ENCODE data around the gene TTYH2.

TTYH2 gene

DNA sequence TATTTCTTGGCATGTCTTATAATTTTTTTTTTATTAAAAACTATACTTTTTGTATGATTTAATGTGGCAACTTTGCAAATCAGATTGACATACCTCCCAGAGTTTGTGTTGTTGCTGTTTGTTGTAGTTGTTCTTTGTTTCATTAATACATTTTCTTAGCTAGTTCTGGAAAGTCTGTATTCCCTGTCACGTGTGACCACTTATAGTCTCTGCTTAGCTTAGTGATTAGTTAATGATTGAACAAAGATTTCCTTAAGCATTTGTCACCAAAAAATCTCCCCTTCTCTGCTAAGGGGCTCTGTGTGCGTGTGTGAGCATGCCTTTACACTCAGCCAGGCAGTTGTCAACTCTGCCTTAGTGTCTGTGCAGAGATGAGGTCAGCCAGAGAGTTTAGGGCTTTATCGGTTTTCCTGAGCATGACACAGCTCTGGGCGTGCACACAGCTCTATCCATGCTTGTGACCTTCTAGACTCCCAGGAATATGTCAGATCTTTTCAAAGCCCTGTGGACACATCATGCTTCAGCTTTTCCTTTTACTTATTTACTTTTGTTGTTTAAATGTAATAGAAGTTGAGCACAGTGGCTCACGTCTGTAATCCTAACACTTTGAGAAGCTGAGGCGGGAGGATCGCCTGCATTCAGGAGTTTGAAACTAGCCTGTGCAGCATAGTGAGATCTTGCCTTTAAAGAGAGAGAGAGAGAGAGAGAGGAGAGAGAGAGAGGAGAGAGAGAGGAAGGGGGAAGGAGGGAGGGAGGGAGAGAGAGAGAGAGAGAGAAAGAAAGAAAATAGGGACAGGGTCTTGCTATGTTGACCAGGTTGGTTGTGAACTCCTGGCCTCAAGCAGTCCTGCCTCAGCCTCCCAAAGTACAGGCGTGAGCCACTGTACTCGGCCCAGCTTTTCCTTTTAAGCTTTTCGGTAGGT is 82.5 kb downstream of the TTYH2 start:
- no peak for DNase-seq (ENCODE audit: low read depth)

DNA sequence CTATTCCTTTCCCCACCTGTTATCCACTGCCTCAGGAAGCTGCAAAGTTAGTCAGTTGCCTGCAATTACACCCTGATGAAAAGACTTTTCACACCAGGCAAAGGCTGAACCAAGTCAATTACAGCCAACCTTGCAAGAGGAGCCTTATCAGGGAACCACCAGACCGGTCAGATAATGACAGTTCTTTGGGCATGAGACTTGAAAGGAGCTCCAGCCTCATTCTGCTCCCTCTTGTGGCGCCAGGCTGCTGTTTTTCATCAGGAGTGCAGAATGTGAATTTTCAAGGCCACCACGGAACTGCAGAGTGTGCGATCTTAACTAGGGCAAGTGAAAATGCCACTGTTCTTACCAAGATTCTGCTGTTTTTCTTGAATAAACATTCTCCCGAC is 83.2 kb downstream of the TTYH2 start:
- no peak for DNase-seq (ENCODE audit: low read depth)

DNA sequence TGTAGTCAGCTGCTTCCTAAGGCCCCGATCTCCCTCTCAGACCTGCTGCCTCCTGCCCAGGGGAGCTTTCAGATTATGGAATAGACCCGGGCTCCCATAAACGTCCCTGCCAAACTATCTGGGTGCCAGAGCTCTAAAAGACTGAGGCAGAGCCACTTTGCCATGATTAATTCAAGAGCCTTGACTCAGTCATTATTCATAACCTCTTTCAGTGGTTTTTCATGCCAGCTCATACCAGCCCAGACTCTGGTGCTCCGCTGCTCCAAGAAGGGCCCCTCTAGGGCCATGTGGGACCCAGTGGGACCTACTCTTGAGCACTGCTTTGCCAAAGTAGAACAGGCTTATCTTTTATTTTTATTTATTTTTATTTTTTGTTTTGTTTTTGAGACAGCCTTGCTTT is 84.6 kb downstream of the TTYH2 start:
- no peak for DNase-seq (ENCODE audit: low read depth)

DNA sequence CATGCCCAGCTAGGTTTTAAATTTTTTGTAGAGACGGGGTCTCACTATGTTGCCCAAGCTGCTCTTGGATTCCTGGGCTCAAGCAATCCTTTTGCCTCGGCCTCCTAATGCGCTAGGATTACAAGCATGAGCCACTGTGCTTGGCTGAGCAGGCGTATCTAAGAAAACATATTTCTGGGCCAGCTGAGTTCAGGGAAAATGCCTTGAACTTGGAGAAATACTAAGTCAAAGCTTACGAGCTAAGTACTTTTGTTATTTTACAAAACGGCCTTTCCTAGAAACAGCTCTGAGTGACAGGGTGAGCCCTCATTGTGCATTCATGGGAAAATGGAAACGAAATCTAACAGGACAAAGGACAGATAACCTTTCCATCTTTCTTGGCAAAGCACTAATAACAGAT is 85.4 kb downstream of the TTYH2 start:
- no peak for DNase-seq (ENCODE audit: low read depth)

DNA sequence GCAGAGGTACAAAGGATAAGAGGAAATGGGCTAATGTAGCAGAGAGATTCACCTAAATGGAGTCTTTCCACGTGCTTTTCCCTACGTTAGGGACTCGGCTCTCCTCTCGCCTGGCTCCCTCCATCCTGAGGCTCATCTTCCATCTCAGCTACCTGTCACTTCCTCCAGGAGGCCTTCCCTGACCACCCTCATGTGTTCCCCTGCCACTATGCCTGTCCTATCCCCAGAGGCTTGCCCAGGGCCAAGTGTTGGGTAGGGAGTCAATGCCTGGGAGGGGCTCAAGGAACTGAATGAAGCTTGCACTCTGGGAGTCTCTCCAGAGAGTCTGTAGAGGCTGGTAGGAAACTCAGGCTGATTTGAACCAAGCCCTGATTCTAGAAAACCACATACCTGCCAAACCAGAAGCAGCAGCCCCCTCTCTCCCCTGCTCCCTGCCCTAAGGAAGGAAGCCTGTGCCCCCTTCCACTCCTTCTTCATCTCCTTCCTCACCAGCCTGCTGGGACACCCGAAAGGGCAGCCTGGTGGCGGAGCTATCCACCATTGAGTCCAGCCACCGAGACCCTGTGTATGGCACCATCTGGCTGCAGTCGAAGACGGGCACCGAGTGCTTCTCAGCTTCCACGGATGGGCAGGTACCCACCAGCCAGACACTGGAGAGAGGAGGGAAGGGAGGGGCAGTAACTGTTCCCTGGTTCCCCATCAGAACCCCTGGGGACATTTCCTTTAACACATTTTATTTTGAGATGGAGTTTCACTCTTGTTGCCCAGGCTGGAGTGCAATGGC is 86.0 kb downstream of the TTYH2 start:
- no peak for DNase-seq (ENCODE audit: low read depth)

DNA sequence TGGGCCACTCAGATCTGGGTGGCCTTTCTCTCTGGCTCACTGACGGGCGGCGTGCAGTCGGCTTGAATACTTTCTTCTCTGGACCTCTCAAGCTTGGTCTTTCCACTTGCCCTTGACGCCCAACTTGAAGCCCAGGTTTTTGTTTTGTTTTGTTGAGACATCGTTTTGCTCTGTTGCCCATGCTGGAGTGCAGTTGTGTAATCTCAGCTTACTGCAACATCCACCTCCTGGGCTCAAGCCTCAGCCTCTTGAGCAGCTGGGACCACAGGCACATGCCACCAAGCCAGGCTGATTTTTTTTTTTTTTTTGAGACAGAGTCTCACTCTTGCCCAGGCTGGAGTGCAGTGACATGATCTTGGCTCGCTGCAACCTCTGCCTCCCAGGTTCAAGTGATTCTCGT is 89.9 kb downstream of the TTYH2 start:
- DNase-seq (ENCODE audit: low read depth): no peak

DNA sequence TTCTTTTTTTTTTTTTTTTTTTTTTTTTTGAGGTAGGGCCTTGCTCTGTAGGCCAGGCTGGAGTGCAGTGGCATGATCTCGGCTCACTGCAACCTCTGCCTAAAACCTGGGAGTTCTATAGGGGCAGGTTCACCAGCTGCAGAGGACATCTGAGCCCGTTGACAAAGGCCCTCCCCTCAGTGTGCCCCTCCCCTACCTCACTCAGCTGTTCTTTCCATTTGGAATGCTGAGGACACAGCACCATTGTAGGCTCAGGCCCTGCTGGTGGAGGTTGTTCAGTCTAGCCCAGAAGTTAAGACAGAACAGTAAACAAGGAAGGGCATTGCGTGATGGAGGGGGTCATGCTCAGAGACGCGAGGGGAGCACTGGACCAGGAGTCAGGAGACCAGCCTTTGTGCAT is 90.8 kb downstream of the TTYH2 start:
- no peak for DNase-seq (ENCODE audit: low read depth)

DNA sequence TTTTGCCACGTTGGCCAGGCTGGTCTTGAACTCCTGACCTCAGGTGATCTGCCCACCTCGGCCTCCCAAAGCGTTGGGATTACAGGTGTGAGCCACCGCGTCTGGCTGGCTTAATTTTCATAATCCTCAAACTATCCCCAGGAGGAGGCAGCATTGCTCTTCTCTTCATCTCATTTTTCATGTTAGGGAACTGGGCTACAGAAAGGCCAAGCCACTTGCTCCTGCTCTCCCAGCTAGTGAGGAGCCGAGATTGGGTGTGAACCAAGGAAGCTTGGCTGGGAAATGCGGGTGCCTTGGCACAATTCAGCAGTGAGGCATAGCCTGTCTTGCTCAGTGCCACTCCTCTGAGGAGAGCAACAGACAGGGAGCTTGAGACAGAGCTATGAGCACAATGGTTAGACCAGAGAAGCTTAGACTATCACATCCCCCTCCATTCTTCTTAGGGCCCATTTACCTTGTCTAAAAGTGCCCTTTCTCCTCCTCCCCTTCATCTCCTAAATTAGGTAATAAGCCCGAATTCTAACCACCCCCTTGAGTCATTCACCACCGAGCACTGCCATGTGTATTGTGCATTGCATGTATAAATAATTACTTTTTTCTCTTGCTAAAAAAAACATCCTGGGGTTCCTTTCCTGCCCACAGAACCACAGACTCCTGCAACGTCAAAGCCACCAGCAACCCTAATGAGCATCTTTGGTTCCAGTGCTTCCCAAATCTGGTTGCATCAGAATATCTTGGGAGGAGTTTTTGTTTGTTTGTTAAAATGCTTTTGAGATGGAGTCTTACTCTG is 92.7 kb downstream of the TTYH2 start:
- DNase-seq (ENCODE audit: low read depth): no peak

DNA sequence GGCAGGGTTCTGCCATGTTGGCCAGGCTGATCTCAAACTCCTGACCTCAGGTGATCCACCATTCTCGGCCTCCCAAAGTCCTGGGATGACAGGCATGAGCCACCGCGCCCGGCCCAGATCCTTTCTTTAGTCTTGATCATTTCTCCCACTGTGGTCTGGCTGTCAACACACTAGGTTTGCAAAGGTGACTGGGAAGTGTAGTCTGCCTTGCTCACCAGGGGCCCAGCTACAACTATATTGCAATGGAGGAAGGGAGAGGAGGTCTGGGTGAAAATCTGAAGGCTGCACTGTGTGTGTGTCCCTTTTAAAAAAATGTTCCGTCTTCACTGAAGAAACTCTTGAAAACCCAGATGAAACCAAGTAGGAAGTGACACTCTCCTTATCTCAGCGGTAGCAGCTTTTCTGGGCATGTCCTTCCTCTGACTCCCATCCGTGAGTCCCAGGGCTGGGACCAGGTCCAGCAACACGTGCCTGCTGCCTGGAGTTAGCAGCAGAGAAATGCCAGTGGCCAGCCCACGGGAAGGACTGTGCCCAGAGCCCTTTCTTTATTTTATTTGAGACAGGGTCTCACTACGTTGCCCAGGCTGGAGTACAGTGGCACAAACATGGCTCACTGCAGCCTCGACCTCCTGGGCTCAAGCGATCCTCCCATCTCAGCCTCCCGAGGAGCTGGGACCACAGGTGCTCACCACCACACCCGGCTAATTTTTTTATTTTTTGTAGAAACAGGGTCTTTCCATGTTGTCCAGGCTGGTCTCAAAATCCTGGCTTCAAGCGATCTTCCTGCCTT is 94.8 kb downstream of the TTYH2 start:
- no peak for DNase-seq (ENCODE audit: low read depth)

DNA sequence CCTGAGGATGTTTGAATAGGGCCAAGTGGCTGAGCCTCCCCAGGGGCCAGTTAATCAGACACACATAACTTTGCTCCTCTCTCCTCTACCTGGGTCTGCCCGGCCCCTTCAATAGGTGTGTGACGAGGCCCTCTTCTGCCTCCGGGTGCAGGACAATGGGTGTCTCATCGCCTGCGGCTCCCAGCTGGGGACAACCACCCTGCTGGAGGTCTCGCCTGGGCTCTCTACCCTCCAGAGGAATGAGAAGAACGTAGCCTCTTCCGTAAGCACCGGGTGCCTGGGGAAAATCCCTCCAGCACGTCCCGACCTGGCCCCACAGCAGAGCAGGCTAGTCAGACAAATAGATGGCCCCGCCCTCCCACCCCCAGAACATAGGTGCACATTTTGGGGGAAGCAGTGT is 96.5 kb downstream of the TTYH2 start:
- DNase-seq (ENCODE audit: low read depth): no peak
